Hematopoietic multipotent progenitor cell treated with erythropoietin and hydrocortisone succinate and interleukin-3 and kit ligand, for 6 days (in vitro differentiated cells): ENCODE data around the gene TRPC4AP.

Experiments
- DNase-seq: peaks from one replicate; pipeline ENCODE4 v3.0.0-alpha.2; 2015

Gene TRPC4AP

GRCh38 chr20:35000922-35001595, 91.5 kb downstream of the TRPC4AP start:
- no peak for DNase-seq

- DNase-seq = no peak
Measured at GRCh38 chr20:35000311-35000921, 92.2 kb downstream of the TRPC4AP start.

- no peak for DNase-seq
Measured at GRCh38 chr20:34999782-35000181, 92.8 kb downstream of the TRPC4AP start.

GRCh38 chr20:34999021-34999451, 93.6 kb downstream of the TRPC4AP start:
- DNase-seq = no peak

DNA sequence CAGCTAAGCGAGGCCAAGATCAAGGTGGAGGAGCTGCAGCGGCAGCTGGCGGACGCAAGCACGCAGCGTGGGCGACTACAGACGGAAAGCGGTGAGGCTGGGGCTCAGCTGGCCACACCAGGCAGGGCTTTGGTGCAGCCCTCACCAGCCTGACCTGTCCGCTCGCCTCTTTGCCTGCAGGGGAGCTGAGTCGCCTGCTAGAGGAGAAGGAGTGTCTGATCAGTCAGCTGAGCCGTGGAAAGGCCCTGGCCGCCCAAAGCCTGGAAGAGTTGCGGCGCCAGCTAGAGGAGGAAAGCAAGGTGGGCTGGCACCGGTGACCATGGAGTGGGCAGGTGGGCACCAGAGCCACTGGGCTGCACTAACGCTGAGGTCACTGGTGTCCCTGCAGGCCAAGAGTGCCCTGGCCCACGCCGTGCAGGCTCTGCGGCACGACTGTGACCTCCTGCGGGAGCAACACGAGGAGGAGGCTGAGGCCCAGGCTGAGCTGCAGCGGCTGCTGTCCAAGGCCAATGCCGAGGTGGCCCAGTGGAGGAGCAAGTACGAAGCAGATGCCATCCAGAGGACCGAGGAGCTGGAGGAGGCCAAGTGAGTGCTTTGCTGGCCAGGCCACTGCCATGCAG, 94.2 kb downstream of the TRPC4AP start:
- DNase-seq = no peak

- no peak for DNase-seq
Measured at GRCh38 chr20:34997774-34998173, 94.8 kb downstream of the TRPC4AP start.

- no peak for DNase-seq
Measured at GRCh38 chr20:34997131-34997561, 95.5 kb downstream of the TRPC4AP start.

- no peak for DNase-seq
Measured at GRCh38 chr20:34996243-34997028, 96.2 kb downstream of the TRPC4AP start.

DNA sequence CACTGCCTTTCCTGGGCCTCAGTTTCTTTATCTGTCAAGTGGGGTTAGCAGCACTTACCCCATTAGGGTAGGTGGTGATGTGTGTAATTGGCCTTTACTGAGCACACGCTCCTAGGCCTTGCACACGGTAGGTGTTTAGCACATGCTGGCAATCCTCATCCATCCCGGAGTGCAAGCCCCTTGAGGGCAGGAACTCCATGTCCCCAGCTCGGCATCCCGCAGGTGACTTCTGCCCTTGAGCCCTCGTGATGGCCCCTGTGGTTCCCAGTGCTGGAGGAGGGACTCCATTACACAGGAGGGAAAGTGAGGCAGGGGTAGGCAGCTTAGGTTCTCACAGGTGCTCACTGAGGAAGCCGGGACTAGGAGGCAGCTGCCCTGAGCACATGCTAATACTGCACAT, 96.9 kb downstream of the TRPC4AP start:
- no peak for DNase-seq

DNA sequence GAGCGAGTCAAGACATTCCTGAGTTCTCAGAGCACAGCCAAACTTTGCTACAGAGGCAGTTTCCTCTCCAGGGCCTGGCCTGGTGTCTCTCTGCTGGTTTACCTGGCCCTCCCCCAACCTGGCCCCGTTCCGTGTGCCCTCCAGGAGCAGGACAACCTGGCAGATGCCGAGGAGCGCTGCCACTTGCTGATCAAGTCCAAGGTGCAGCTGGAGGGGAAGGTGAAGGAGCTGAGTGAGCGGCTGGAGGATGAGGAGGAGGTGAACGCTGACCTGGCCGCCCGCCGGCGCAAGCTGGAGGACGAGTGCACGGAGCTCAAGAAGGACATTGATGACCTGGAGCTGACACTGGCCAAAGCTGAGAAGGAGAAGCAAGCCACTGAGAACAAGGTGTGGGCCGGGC, 97.4 kb downstream of the TRPC4AP start:
- no peak for DNase-seq

DNA sequence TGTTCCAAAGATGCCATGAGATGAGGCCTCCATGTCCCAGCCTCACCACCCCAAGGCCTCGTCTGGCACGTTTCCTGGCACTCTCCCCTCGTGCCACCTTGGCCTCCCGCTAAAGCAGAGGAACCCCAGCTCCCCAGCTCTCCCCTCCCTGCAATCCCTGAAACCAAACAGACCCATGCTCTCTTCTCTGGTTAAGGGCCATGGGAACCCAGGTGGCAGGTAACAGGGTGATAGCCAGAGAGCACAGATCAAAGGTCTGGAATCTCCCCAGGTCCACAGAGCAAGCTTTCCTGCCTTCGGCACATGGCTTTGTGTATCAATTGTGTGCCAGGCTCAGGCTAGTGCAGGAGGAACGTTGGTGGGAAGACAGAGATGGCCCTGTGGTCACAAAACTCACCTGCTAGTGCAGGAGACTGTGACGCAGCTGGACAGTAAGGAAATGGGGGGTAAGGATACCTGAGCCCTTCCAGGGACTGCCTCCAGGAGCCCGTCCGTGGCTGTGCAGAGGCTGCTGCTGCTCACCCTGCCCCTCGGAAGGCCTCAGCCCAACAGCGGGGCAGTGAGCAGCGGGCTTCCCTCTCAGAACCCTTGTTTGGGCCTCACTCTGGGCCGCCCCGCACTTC, 98.0 kb downstream of the TRPC4AP start:
- DNase-seq = no peak

DNA sequence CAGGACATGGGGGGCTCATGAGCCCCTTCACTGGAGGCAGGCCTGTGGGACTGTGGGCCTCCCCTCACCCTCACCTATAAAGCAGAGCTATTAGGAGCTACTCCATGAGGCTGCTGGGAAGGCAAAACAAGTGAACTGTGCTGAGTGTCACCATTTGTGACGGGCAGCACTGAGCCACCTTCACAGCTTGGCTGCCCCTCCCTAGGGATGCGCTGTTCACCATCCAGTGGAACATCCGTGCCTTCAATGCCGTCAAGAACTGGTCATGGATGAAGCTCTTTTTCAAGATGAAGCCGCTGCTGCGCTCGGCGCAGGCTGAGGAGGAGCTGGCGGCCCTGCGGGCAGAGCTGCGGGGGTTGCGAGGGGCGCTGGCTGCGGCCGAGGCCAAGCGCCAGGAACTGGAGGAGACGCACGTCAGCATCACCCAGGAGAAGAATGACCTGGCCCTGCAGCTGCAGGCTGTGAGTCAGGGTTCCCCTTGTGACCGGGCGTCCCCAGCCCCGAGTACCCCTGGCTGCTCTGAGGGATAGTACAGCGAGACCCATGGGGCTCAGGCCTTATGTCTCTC, 98.6 kb downstream of the TRPC4AP start:
- DNase-seq = no peak

DNA sequence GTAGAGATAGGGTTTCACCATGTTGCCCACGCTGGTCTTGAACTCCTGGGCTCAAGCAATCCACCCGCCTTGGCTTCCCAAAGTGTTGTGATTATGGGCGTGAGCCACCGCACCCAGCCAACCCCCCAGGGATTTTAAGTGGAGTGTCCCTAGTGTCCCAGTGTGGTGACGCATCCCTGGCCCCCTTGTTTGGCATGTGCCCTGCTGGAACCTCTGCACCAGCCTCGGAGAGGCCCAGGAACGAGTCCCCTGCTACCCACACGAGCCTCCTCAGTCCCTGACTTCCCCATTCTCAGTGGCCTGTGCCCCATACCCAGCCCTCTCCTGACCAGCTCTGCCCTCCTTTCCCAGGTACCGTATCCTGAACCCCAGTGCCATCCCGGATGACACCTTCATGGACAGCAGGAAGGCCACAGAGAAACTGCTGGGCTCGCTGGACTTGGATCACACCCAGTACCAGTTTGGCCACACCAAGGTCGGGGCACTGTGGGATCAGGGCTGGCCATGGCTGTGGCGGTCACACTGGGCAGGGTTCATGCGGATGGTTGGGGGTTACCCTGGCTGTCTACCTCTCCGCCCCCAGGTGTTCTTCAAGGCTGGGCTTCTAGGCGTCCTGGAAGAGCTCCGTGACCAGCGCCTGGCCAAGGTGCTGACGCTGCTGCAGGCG, 99.7 kb downstream of the TRPC4AP start:
- DNase-seq = no peak

GRCh38 chr20:34990661-34991214, 101.9 kb downstream of the TRPC4AP start:
- no peak for DNase-seq

GRCh38 chr20:34990231-34990630, 102.4 kb downstream of the TRPC4AP start:
- no peak for DNase-seq

DNA sequence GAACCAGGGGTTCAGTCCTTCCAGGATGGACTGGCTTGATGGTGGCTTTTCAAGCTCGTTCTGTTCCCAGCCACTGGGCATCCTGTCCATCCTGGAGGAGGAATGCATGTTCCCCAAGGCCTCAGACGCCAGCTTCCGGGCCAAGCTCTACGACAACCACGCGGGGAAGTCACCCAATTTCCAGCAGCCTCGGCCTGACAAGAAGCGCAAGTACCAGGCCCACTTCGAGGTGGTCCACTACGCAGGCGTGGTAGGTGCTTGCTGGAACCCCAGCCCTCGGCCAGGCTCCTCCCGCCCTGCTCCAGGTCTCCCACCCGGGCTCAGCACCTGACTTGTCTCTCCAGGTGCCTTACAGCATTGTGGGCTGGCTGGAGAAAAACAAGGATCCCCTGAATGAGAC, 102.9 kb downstream of the TRPC4AP start:
- DNase-seq = no peak

DNA sequence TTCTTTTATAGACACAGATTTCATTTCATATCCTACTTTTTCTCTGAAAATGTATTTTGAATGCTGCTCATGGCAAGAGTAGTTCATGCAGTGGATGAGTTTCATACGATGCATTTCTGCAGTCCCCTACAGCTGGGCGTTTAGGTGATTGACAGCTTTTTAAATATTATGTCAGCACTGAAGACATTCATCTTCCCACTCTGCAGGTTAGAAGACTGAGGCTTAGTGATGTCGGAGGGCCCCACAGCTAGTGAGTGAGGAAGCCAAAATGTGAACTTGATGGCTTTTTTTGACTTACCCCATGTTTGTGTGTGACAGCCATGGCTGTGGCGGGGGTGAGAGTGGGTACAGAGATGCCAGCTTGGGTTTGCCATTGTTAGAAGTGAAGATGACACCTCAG, 103.5 kb downstream of the TRPC4AP start:
- DNase-seq = no peak

- DNase-seq = no peak
Measured at GRCh38 chr20:34988191-34988540, 104.4 kb downstream of the TRPC4AP start.

- no peak for DNase-seq
Measured at GRCh38 chr20:34987288-34988190, 105.1 kb downstream of the TRPC4AP start.
